ENCODE data around the gene SLC48A1.

DNA sequence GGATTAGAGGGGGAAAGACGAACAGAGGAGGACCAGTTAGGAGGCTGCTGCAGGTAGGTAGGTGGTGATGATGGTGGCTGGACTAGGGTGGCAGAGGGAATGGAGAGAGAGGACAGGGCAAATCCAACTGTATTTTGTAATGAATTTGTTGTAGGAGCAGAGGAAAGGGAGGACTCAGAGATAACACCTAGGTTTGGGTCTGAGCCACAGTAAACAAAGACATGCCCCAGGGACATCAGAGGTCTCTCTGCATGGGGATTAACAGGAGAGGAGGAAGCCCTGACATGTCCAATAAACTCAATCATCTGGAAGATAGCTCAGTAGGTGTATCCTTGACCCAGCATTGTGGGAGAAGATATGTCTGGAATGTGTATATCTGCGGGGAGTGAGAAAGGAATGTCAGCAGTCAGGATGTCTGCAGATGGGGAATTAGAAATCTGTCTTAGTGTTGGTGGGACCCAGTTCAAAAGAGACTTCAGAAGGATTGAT, 4.7 kb upstream of the SLC48A1 start:
- TF ChIP-seq CTCF (IDR thresholded peaks at IDR 0.05) = no peak
- TF ChIP-seq POLR2AphosphoS5 (IDR thresholded peaks at IDR 0.05) = no peak
- no peak for TF ChIP-seq POLR2A (IDR thresholded peaks at IDR 0.05)

Data from prostate gland (tissue), 2 donors.